ENCODE results near the gene TRAPPC3. TPM values are rescaled to one million over a fixed set of nuclear protein-coding genes. Genes with fewer than 3 reads are reported as not detected.

Gene TRAPPC3
- total RNA-seq, 4 donors from 2014 or later = 101 to 156 (median 148) TPM

- H3K9me3 ChIP-seq = no peaks in the 10 kb centered on the region
- H3K4me1 ChIP-seq = peaks cover 0 to 6% of the 10 kb centered on the region in 2 donors
- no peaks in the 10 kb centered on the region for H3K27me3 ChIP-seq
- intact Hi-C loops (cut with DNase I) = no loop called here
- DNase-seq = no peak
- no peak overlapping the region for H3K27ac ChIP-seq
- H3K36me3 ChIP-seq = no peaks in the 10 kb centered on the region
- TF ChIP-seq POLR2A (IDR thresholded peaks at IDR 0.05) (no peak), CTCF (IDR thresholded peaks at IDR 0.05) (no peak)
- 79 to 93% methylated on average over 13 to 14 of the region's 14 CpGs for WGBS, 2 donors
- H3K4me3 ChIP-seq (replicated peaks in 1 of 3) = no peak overlapping the region
Measured at GRCh38 chr1:36108314-36108713, 41.0 kb downstream of the TRAPPC3 start.

GRCh38 chr1:36107394-36107793, 41.9 kb downstream of the TRAPPC3 start:
- H3K4me3 ChIP-seq (replicated peaks in 1 of 3) = no peak overlapping the region
- no peak for DNase-seq
- H3K9me3 ChIP-seq = no peaks in the 10 kb centered on the region
- H3K27me3 ChIP-seq = no peaks in the 10 kb centered on the region
- no peak overlapping the region for H3K27ac ChIP-seq
- TF ChIP-seq POLR2A (IDR thresholded peaks at IDR 0.05) (no peak), CTCF (IDR thresholded peaks at IDR 0.05) (no peak)
- 84 to 96% methylated on average over 6 to 9 of the region's 9 CpGs for WGBS, 2 donors
- H3K36me3 ChIP-seq = no peaks in the 10 kb centered on the region
- intact Hi-C loops (cut with DNase I) = no loop called here
- H3K4me1 ChIP-seq = peaks cover 0 to 6% of the 10 kb centered on the region in 2 donors

- no peaks in the 10 kb centered on the region for H3K27me3 ChIP-seq
- intact Hi-C loops (cut with DNase I) = no loop called here
- DNase-seq = no peak
- H3K27ac ChIP-seq = no peak overlapping the region
- no peaks in the 10 kb centered on the region for H3K36me3 ChIP-seq
- TF ChIP-seq POLR2A (IDR thresholded peaks at IDR 0.05) (no peak), CTCF (IDR thresholded peaks at IDR 0.05) (no peak)
- WGBS, 2 donors = 41 to 52% methylated on average over 5 of the region's 5 CpGs
- no peak overlapping the region for H3K4me3 ChIP-seq (replicated peaks in 1 of 3)
- peaks cover 0 to 6% of the 10 kb centered on the region in 2 donors for H3K4me1 ChIP-seq
- H3K9me3 ChIP-seq = no peaks in the 10 kb centered on the region
Measured at GRCh38 chr1:36106269-36106668, 43.0 kb downstream of the TRAPPC3 start.

GRCh38 chr1:36101546-36101945, 47.7 kb downstream of the TRAPPC3 start:
- intact Hi-C loops (cut with DNase I) = no loop called here
- no peak overlapping the region for H3K4me3 ChIP-seq (replicated peaks in 1 of 3)
- peaks cover 0 to 9% of the 10 kb centered on the region in 2 donors for H3K4me1 ChIP-seq
- H3K27ac ChIP-seq = no peak overlapping the region
- WGBS, 2 donors = 95 to 98% methylated on average over 5 of the region's 5 CpGs
- no peak for DNase-seq
- no peaks in the 10 kb centered on the region for H3K36me3 ChIP-seq
- no peaks in the 10 kb centered on the region for H3K27me3 ChIP-seq
- no peak for TF ChIP-seq POLR2A (IDR thresholded peaks at IDR 0.05)
- TF ChIP-seq CTCF (IDR thresholded peaks at IDR 0.05) = no peak
- H3K9me3 ChIP-seq = no peaks in the 10 kb centered on the region

GRCh38 chr1:36100376-36100775, 48.9 kb downstream of the TRAPPC3 start:
- no peak for DNase-seq
- intact Hi-C loops (cut with DNase I) = no loop called here
- peaks cover 6 to 20% of the 10 kb centered on the region in 2 donors for H3K4me1 ChIP-seq
- H3K27me3 ChIP-seq = no peaks in the 10 kb centered on the region
- H3K4me3 ChIP-seq (replicated peaks in 1 of 3) = no peak overlapping the region
- 72 to 77% methylated on average over 6 of the region's 6 CpGs for WGBS, 2 donors
- H3K9me3 ChIP-seq = no peaks in the 10 kb centered on the region
- no peak overlapping the region for H3K27ac ChIP-seq
- TF ChIP-seq POLR2A (IDR thresholded peaks at IDR 0.05) = no peak
- TF ChIP-seq CTCF (IDR thresholded peaks at IDR 0.05) = no peak
- no peaks in the 10 kb centered on the region for H3K36me3 ChIP-seq
